H9 (cell line): ENCODE results near the gene TCF4. TPM values are rescaled to one million over a fixed set of nuclear protein-coding genes. Genes with fewer than 3 reads are reported as not detected.

Source experiments
- DNase-seq: peaks from one replicate; pipeline ENCODE4 v3.0.0-alpha.2; 2017
- H2AFZ ChIP-seq: one replicate; pipeline ENCODE4 v1.6.1; 2013; ENCODE audit warnings: mild to moderate bottlenecking, low read length, control low read depth, moderate library complexity
- H2AK5ac ChIP-seq: 2 replicates; pipeline ENCODE4 v1.6.1; 2013; ENCODE audit warnings: low read length, control low read depth, mixed read lengths; ENCODE audit not compliant: insufficient read length
- H2BK120ac ChIP-seq: one replicate; pipeline ENCODE4 v1.6.1; 2013; ENCODE audit warnings: low read depth, mild to moderate bottlenecking, low read length, control low read depth, inconsistent platforms; ENCODE audit not compliant: poor library complexity, severe bottlenecking
- H2BK12ac ChIP-seq: 2 replicates; pipeline ENCODE4 v1.6.1; 2013; ENCODE audit warnings: low read length, control low read depth, mixed read lengths, low read depth; ENCODE audit not compliant: insufficient read length
- H2BK15ac ChIP-seq: 2 replicates; pipeline ENCODE4 v1.6.1; 2013; ENCODE audit warnings: low read depth, low read length, control low read depth
- H2BK20ac ChIP-seq: one replicate; pipeline ENCODE4 v1.6.1; 2013; ENCODE audit warnings: low read depth, mild to moderate bottlenecking, low read length, control low read depth, inconsistent platforms; ENCODE audit not compliant: poor library complexity, severe bottlenecking
- H2BK5ac ChIP-seq: 2 replicates; pipeline ENCODE4 v1.6.1; 2013; ENCODE audit warnings: low read length, control low read depth, mixed read lengths; ENCODE audit not compliant: insufficient read length
- H3K14ac ChIP-seq: 2 replicates; pipeline ENCODE4 v1.6.1; 2013; ENCODE audit warnings: low read length, control low read depth; ENCODE audit not compliant: insufficient read depth
- H3K18ac ChIP-seq: 2 replicates; pipeline ENCODE4 v1.6.1; 2013; ENCODE audit warnings: low read depth, mild to moderate bottlenecking, mixed read lengths, low read length, control low read depth; ENCODE audit not compliant: insufficient read length
- H3K23ac ChIP-seq: 2 replicates; pipeline ENCODE4 v1.6.1; 2013; ENCODE audit warnings: low read length, control low read depth, mixed read lengths, low read depth; ENCODE audit not compliant: insufficient read length
- H3K23me2 ChIP-seq: 2 replicates; pipeline ENCODE4 v1.6.1; 2013; ENCODE audit warnings: low read depth, mild to moderate bottlenecking, mixed read lengths, low read length, control low read depth; ENCODE audit not compliant: insufficient read length, poor library complexity, severe bottlenecking
- H3K27ac ChIP-seq: 2 replicates; pipeline ENCODE4 v1.5.1; 2013; ENCODE audit warnings: low read length, control low read depth, mixed read lengths, low read depth; ENCODE audit not compliant: insufficient read length
- H3K27me3 ChIP-seq: 2 replicates; pipeline ENCODE4 v1.6.1; 2013; ENCODE audit warnings: low read length, control low read depth, inconsistent platforms; ENCODE audit not compliant: insufficient read depth
- H3K4ac ChIP-seq: 2 replicates; pipeline ENCODE4 v1.6.1; 2013; ENCODE audit warnings: low read depth, mild to moderate bottlenecking, control low read depth, inconsistent platforms, low read length, moderate library complexity
- H3K4me1 ChIP-seq: 2 replicates; pipeline ENCODE4 v1.6.1; 2013; ENCODE audit warnings: low read length, control low read depth, inconsistent platforms; ENCODE audit not compliant: insufficient read depth
- H3K4me2 ChIP-seq: 2 replicates; pipeline ENCODE4 v1.6.1; 2013; ENCODE audit warnings: low read length, control low read depth, mixed read lengths; ENCODE audit not compliant: insufficient read length, insufficient read depth
- H3K56ac ChIP-seq: 2 replicates; pipeline ENCODE4 v1.6.1; 2013; ENCODE audit warnings: low read depth, mild to moderate bottlenecking, mixed read lengths, low read length, control low read depth; ENCODE audit not compliant: insufficient read length
- H3K79me1 ChIP-seq: 2 replicates; pipeline ENCODE4 v1.6.1; 2013; ENCODE audit warnings: low read depth, mild to moderate bottlenecking, moderate library complexity, low read length, control low read depth, inconsistent platforms; ENCODE audit not compliant: insufficient read depth, poor library complexity, severe bottlenecking
- H3K79me2 ChIP-seq: 2 replicates; pipeline ENCODE4 v1.6.1; 2013; ENCODE audit warnings: low read length, control low read depth, inconsistent platforms; ENCODE audit not compliant: insufficient read depth
- H3K9ac ChIP-seq: 2 replicates; pipeline ENCODE4 v1.6.1; 2013; ENCODE audit warnings: low read length, control low read depth, mixed read lengths; ENCODE audit not compliant: insufficient read length; ENCODE audit errors: extremely low read depth
- H3K9me3 ChIP-seq: one replicate; pipeline ENCODE4 v1.6.1; 2013; ENCODE audit warnings: low read depth, low read length, inconsistent platforms; ENCODE audit not compliant: control insufficient read depth
- H3T11ph ChIP-seq: one replicate; pipeline ENCODE4 v1.6.1; 2013; ENCODE audit warnings: mild to moderate bottlenecking, low read length, control low read depth, inconsistent platforms
- H4K20me1 ChIP-seq: one replicate; pipeline ENCODE4 v1.6.1; 2013; ENCODE audit not compliant: control insufficient read depth, insufficient read length, insufficient read depth
- H4K5ac ChIP-seq: 2 replicates; pipeline ENCODE4 v1.6.1; 2013; ENCODE audit warnings: low read depth, mild to moderate bottlenecking, mixed read lengths, low read length, control low read depth; ENCODE audit not compliant: insufficient read length
- H4K8ac ChIP-seq: replicated peaks from 2 replicates; pipeline ENCODE4 v1.6.1; 2013; ENCODE audit warnings: low read length, control low read depth, mixed read lengths, low read depth; ENCODE audit not compliant: insufficient read length
- H4K91ac ChIP-seq: 2 replicates; pipeline ENCODE4 v1.6.1; 2013; ENCODE audit warnings: low read depth, mild to moderate bottlenecking, moderate library complexity, mixed read lengths, low read length, control low read depth; ENCODE audit not compliant: insufficient read length
- H3K27ac Mint-ChIP-seq, 3 experiments: 2 replicates in 2 of 3; 3 replicates in 1 of 3; pipeline ENCODE4 v1.8.0; 2020 to 2021; ENCODE audit warnings: mixed read lengths in 3 of 3, mild to moderate bottlenecking in 1 of 3, moderate library complexity in 1 of 3
- H3K27me3 Mint-ChIP-seq: 2 replicates; pipeline ENCODE4 v1.8.0; 2021; ENCODE audit warnings: low read depth, mild to moderate bottlenecking, moderate library complexity, mixed read lengths
- H3K36me3 Mint-ChIP-seq, 3 experiments: 2 replicates in 2 of 3; 3 replicates in 1 of 3; pipeline ENCODE4 v1.8.0; 2020 to 2021; ENCODE audit warnings: low read depth in 3 of 3, mixed read lengths in 3 of 3; ENCODE audit not compliant: insufficient read depth in 1 of 3
- H3K4me1 Mint-ChIP-seq, 2 experiments: 2 replicates each; pipeline ENCODE4 v1.8.0; 2020; ENCODE audit warnings: mixed read lengths in 2 of 2
- H3K4me3 Mint-ChIP-seq, 2 experiments: 2 replicates in 1 of 2; 3 replicates in 1 of 2; pipeline ENCODE4 v1.8.0; 2020 to 2021; ENCODE audit warnings: mild to moderate bottlenecking in 2 of 2, mixed read lengths in 2 of 2, moderate library complexity in 1 of 2
- H3K9me3 Mint-ChIP-seq, 2 experiments: 2 replicates in 1 of 2; 3 replicates in 1 of 2; pipeline ENCODE4 v1.8.0; 2020; ENCODE audit warnings: mild to moderate bottlenecking in 2 of 2, mixed read lengths in 2 of 2, moderate library complexity in 1 of 2
- WGBS: extraction: QIAGEN DNeasy Blood & Tissue Kit; methylation state at CpG from one replicate; pipeline ENCODE4 v1.1.7; 2013; ENCODE audit warnings: missing lambda C conversion rate, low lambda C conversion rate, mixed read lengths; ENCODE audit not compliant: insufficient read length; ENCODE audit errors: extremely low coverage; 5-methylcytosine and 5-hydroxymethylcytosine counted together
- total RNA-seq: library from RNA; stranded (reverse); gene quantifications from 2 replicates; pipeline ENCODE4 v1.2.1, GENCODE V29; 2021
- TF ChIP-seq, protein P1 (sequence below): fragments of 200-600 bp; sonication (generic); conservative IDR thresholded peaks from 3 replicates; pipeline ENCODE4 v1.8.0; 2021; ENCODE audit warnings: antibody characterized with exemption, mild to moderate bottlenecking

The TCF4 gene
- total RNA-seq, 1 experiment from 2014 or later, result 99.4 TPM

DNA sequence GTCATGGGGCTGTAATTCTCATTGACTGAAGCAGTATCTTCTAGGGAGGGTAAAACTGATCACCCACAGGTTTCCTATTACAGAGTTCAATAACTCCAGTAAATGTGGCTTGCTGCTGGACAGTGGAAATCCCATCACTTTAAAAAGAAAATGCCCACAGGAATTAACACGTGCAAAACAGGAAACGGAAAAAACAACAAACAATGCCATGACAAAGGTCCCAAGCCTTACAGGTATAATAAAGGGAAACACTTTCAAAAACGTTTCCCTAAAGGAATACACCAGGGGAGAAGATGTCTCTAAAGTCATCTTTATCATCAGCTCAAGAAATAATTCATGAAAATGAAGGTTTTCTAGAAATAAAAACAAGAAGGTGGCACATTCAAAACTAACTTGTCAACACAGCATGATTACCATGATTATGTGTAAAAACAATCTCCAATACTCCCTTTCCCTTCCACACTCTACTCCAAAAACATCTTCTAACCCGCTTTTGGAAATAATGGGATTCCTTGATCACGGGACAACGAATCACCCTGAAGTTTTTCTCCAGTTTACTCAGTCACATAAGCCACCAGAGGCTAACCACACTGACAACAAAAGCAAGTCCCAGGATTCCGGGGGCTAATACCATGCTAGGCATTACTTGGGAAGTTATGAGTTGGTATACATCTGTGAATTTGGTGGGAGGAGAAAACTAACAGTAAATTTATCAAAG is 167.9 kb downstream of the TCF4 start:
- TF ChIP-seq, protein P1, sequence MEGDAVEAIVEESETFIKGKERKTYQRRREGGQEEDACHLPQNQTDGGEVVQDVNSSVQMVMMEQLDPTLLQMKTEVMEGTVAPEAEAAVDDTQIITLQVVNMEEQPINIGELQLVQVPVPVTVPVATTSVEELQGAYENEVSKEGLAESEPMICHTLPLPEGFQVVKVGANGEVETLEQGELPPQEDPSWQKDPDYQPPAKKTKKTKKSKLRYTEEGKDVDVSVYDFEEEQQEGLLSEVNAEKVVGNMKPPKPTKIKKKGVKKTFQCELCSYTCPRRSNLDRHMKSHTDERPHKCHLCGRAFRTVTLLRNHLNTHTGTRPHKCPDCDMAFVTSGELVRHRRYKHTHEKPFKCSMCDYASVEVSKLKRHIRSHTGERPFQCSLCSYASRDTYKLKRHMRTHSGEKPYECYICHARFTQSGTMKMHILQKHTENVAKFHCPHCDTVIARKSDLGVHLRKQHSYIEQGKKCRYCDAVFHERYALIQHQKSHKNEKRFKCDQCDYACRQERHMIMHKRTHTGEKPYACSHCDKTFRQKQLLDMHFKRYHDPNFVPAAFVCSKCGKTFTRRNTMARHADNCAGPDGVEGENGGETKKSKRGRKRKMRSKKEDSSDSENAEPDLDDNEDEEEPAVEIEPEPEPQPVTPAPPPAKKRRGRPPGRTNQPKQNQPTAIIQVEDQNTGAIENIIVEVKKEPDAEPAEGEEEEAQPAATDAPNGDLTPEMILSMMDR, result no peak
- peak overlapping the region; percentile 5 for H3K9ac ChIP-seq
- H3K14ac ChIP-seq, result peak overlapping the region; percentile 52; the same call in 1 of the 2 replicates
- H3K27ac Mint-ChIP-seq, result peak overlapping the region; percentile 69 to 95 (median 91)
- no peaks in the 10 kb centered on the region for H3K79me1 ChIP-seq
- H2AK5ac ChIP-seq, result peak overlapping the region; percentile 80
- no peak for DNase-seq
- peak overlapping the region; percentile 48 for H2BK120ac ChIP-seq
- no CpG with 5 or more reads among the region's 7 CpGs for WGBS
- H3K4me1 ChIP-seq, result peaks cover 16% of the 10 kb centered on the region
- no peaks in the 10 kb centered on the region for H3K23me2 ChIP-seq
- H4K8ac ChIP-seq, result no peak overlapping the region
- H4K20me1 ChIP-seq, result no peaks in the 10 kb centered on the region
- no peaks in the 10 kb centered on the region for H3K36me3 Mint-ChIP-seq
- H3T11ph ChIP-seq, result no peak overlapping the region
- peak overlapping the region; percentile 54 for H3K4me2 ChIP-seq
- H3K9me3 Mint-ChIP-seq, result no peaks in the 10 kb centered on the region
- peak overlapping the region; percentile 7 to 55 for H3K4me3 Mint-ChIP-seq
- H3K23ac ChIP-seq, result no peak overlapping the region
- H3K56ac ChIP-seq, result no peak overlapping the region
- no peak overlapping the region for H4K5ac ChIP-seq
- no peak overlapping the region for H2BK20ac ChIP-seq
- H2BK15ac ChIP-seq, result no peak overlapping the region
- no peaks in the 10 kb centered on the region for H3K9me3 ChIP-seq
- peak overlapping the region; percentile 22 for H2BK12ac ChIP-seq
- peak overlapping the region; percentile 19 for H2BK5ac ChIP-seq
- peaks cover 85 to 91% of the 10 kb centered on the region in 2 experiments for H3K4me1 Mint-ChIP-seq
- peak overlapping the region; percentile 96 for H3K27ac ChIP-seq
- no peak overlapping the region for H3K18ac ChIP-seq
- no peak overlapping the region for H4K91ac ChIP-seq
- no peaks in the 10 kb centered on the region for H3K27me3 Mint-ChIP-seq
- H3K4ac ChIP-seq, result no peak overlapping the region
- H3K27me3 ChIP-seq, result no peaks in the 10 kb centered on the region
- no peak overlapping the region for H2AFZ ChIP-seq
- peaks cover 5% of the 10 kb centered on the region; the same call in 1 of the 2 replicates for H3K79me2 ChIP-seq
